Jurkat, Clone E6-1 (cell line): ENCODE results near the gene DPYD.

ENCODE experiments used
- DNase-seq: peaks from one replicate; pipeline ENCODE4 v3.0.0-alpha.2; 2011; ENCODE audit warnings: low read depth, low spot score
- H3K4me3 ChIP-seq: 2 replicates; pipeline ENCODE4 v1.5.1; 2011; ENCODE audit warnings: mild to moderate bottlenecking, low read length, control low read depth, moderate library complexity

DPYD gene

DNA sequence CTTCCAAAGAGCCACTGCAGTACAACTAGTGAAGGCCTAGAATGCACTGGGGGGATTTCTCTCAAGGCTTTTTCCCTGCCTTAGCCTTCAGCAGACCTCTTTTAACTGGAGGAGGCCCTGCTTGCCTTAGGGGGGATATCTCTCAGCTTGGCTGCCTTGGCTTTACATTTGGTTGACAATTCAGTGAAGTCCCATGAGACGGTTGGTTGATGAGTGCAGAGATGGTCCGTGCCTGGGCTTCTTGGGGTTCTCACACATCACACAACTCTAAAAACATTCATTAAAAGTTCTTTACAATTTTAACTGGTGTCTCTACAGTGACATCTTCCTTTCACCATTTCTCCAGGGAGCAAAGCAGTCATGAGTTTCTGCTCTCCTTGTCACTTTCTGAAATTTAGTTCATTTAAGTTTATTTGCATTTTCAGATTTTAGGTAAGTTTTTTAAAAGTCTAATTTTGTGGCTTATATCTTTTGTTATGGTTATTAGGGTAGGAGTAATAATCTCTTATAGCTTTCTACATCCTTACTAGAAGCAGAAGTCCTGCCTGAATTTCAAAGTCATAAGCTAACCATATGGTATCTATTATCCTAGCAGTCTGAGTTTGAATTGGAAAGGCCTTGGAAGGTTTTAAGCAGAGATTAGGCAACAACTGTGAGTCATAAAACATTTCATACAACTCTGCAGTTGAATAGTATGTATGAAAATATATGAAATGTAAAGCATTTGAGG, 487.6 kb downstream of the DPYD start:
- DNase-seq: no peak

DNA sequence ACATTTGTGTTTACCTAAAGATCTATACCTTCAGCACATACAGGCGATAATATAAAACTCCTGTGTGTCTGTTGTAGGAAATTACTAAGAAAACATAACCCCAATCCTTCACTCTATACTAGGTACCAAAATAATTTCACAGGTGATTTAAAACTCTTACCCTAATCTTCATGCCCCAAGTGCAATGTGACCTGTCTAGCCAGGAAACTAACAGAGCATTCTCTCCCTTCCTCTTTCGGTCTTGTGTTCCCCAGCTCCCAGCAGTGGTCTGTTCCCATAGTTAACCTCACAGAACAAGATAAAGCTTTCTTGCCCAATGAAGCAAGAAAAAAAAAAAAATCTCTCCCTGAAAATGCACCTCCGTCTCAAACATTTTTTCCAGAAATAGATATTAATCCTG, 493.5 kb downstream of the DPYD start:
- H3K4me3 ChIP-seq: no peak overlapping the region
- DNase-seq: no peak

More for the DNA sequence above, 487.6 kb downstream of the DPYD start:
- no peak overlapping the region for H3K4me3 ChIP-seq

DNA sequence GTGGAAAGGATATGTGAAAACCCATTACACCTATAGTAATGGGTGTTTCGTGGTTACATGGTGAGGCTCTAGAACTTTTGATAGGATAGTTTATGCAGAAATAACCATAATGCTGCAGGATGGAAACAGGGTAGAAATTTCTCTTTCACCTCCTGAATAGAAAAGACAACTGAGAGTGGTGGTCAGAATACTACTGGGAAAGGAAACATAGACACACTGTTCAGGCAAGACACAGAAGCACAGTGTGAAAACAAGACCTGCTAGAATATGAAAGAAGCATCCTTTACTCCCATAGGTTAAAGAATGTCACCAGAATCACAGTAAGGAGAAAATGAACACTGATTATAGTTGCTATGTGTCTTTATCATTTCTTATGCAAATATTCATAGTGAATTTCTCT, 496.6 kb downstream of the DPYD start:
- DNase-seq: no peak
- no peak overlapping the region for H3K4me3 ChIP-seq

DNA sequence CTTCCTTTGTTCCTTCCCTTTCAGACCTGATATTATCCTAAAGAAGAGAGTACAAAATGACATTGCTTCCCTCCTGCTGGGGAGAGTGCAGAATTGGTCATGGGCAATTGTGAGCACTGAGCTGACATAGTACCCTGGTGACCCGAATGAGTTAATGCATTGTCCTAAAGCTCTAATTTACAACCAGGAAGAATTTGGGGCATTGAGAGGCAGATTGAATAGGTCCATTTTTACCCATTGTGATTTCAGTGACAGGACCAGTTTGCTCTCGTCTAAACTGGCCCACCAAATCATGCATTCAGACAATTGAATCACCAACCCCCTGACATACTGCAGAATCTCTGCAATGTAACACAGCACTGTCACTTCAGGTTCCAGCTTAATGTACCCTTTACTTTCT, 497.4 kb downstream of the DPYD start:
- no peak for DNase-seq
- H3K4me3 ChIP-seq: no peak overlapping the region

DNA sequence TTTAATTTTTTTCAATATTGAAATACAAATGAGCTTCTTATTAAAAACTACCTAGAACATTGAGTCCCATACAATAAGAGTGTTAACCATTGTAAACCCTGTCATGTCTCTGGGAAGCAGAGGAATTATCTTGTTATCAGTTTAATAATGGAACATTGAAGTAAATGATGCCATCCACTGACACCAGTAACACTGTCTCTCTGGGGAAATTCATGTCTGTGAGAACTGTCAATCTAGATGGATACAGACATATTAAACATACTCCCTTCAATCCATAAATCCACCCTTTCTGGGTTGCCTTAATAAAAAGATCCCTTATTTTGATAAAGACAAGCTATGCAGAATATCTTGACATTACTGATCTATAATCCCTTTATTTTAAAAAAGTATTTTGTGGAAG, 503.2 kb downstream of the DPYD start:
- no peak for DNase-seq

DNA sequence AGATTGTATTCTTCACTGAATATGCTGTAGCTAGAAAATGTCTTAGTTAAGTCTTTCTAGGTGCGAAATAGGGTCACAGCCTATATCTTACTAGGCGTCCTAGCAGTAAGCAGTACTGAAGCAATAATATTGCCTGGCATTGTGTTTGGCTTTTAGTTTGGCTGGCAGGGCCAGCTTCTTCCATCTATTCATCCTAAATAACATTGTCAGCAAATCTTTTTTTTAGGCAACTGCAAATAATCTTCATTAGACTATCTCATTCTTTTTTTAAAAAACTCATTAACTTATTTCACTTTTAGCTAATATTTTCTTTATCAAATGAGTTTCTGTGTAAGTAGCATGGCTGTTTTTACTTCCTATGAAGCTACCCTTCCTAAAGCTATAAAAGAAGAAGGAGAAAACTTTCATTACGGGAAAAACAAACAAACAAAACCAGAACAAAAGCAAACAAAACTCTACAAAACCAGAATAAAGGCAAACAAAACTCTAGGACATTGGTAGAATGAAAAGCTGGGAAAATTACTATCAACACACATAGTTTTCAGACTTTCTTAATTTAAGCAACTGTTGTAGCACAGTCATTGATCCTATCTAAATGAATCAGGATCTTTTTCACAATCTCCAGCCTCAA, 506.0 kb downstream of the DPYD start:
- DNase-seq: no peak
- no peak overlapping the region for H3K4me3 ChIP-seq

More for the DNA sequence above, 503.2 kb downstream of the DPYD start:
- H3K4me3 ChIP-seq: no peak overlapping the region

DNA sequence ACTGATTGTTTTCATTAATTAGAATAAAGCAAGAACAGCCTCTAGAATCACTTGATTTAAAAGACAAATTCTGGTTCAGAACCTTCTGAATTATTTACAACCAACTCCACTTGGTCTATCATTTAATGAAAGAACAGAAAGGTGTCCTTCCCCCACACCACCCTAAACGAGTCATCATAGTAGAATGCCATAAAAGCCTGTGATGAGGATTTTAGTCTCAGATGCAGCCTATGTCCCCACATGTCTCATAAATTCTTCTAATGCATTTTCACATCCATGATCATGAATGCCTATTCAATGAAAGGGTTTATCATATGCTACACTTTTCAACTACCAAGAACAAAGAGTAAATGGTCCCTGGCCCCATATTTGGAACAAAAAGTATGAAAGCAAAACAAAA, 508.1 kb downstream of the DPYD start:
- DNase-seq: no peak
- H3K4me3 ChIP-seq: no peak overlapping the region

DNA sequence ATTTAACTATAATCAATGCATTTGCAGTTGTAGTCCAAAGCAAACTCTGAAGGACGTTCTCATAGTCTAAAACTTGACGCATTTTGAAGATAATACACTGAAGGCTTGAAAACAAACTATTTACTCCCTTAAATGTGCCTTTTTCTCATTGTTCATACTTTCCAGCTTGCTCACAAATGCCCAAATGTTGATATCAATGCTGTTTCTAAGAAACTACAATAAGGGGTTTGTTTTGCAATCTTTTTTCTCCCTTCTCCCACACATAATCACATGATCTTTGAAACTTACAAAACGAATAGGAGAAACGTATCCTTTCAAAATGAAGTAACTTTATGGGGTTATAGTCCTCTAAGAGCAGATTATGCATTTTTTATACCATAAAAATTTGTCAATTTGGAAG, 508.7 kb downstream of the DPYD start:
- DNase-seq: no peak
- no peak overlapping the region for H3K4me3 ChIP-seq

DNA sequence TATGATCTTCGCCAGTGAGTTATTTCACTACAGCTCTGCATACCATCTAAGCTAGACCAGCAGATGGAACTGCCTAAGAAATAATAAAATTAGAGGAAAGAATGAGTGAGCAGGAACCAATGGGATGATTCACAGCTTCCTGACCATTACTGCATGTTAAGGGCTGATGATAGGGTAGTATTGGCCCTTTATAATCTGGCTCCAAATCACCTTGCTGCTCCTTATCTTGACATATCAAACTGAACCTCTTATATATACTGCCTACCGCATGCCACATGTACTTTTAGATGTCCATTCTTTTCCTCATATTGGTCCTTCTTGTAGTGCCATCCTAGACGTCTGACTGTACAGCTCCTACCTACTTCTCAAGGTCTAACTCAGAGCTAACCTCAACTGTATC, 524.4 kb downstream of the DPYD start:
- no peak overlapping the region for H3K4me3 ChIP-seq
- no peak for DNase-seq

DNA sequence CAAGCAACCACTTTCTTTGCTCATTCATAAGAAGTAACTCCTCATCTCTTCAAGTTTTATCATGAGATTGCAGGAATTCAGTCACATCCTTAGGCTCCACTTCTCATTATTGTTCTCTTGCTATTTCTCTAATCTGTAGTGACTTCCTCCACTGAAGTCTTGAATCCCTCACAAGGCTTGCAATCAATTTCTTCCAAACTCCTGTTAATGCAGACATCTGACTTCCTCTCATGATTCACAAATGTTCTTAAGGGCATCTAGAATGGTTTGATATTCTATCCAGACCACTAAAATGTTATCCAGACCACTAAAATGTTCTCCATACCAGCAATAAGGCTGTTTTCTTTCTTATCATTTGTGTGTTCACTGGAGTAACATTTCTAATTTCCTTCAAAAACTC, 528.1 kb downstream of the DPYD start:
- DNase-seq: no peak
- H3K4me3 ChIP-seq: no peak overlapping the region

DNA sequence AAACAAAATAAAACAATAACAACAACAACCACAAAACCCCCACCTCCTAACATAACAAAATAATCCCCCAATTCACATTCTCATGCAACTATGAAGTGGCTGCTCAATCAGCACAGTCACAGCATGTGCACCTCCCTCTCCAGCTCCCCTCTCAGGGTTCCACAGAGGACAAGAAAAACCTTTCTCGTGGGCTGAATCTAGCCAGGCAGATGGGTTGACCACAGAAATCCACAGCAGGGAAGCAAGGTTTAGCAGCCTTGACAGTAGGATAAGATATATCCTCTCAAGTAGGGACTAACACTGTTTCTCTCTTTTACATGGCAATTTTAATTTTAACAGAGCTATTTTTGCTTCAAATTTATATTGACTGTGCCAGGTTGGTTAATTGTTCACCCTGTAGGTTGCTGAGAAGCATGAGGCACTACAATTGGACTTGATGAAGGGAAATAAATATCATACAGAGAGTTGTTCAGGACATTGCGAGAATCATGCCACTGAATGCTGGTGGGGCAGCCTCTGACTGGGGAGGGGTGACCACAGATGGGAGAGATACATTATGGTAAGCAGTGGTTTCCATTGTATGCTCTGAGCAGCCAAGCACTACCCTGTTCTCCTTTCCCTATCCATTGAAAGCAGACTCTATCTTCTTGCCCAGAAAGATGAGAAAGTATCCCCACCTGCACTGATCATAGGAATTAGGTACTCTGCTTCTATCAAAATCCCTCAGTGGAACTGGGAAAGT, 535.1 kb downstream of the DPYD start:
- no peak for DNase-seq
- no peak overlapping the region for H3K4me3 ChIP-seq

DNA sequence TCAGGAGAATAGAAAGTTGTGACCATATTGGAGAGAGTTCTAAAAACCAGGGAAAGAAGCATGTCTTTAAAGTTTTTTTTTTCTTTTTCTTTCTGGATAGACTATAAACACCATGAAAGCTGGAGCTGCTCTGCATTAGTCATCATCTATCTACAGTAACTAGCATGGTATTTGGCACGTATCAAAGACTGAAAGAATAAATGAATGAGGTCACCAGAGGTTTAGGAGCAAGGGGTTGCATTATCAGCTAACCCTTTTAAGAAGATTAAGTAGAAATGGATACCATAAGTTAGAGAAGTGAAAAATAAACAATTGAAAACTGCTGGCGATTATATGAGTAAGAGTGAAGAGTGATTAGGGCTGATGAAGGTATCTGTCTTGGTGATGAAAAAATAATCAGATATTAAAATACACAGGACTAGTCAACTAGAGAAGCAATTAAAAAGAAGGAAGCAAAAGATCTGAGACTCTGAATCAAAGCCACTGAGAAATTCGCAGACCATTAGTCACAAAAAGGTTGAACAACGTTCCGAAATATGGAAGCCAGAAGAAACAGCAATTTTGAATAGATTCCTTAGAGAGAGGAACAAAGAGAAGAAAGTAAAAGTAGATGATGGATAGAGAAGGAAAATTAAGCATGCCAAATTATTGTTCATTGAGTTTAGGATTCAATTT, 536.4 kb downstream of the DPYD start:
- no peak for DNase-seq

DNA sequence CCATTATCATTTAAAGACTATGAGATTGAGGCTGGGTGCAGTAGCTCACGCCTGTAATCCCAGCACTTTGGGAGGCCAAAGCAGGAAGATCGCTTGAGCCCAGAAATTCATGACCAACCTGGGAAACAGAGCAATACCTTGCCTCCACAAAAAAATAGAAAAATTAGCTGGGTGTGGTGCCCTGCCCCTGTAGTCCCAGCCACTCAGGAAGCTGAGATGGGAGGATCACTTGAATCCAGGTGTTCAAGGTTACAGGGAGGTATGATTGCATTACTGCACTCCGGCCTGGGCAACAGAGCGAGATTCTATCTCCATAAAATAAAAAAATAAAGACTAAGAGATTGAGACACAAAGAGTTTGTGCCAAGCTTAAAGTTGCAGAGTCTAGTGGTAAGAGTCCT, 537.0 kb downstream of the DPYD start:
- DNase-seq: no peak
- no peak overlapping the region for H3K4me3 ChIP-seq

More for the DNA sequence above, 536.4 kb downstream of the DPYD start:
- no peak overlapping the region for H3K4me3 ChIP-seq

DNA sequence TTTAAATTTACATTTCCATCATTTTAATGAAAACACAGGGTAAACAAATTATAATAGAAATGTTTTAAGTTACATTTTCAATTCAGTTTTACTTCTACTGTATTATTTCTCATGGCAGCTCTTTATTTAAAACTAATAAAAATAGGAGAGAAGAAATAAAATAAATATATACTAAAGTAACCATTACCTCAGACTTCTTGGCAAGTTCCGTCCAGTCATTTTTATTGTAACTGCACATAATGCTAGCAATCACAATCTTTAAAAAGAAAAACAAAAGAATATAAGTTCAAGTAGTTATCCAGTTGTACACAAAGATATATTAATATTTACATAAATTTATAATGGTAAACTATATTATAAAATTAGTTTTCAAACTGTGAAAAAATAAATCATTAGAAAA, 538.6 kb downstream of the DPYD start:
- H3K4me3 ChIP-seq: no peak overlapping the region
- no peak for DNase-seq

DNA sequence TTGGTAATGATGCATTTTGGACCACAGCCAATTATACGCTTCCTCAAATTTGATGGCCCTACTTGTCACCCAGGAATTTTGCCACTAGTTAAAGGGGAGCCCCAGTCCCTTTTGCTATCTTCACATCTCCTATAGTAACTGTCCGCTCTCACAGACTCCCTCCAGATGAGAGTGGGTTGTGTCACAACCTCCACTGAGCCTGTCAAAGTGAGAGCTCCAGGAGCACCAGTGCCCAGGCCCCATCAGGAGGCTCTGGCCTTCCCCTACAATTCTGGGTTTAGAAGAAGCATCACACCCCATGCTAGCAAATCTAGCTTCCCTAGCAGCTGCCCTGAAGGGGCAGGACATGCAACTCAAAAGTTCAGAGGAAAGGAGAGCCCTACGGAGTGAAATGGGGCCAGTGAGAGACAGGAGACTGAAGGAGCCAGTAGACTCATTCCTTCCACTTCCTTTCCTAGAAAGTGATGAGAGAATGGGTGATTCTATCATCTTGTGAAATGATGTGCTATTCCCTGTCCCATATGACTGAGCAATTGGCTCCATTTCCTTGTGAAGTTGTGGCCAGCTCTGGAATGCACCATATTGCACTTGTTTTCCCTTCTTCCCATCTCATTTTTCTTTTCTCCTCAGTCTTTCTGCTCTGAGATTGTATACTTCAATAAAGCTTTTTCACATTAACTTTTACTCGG, 541.3 kb downstream of the DPYD start:
- DNase-seq: no peak
- no peak overlapping the region for H3K4me3 ChIP-seq

DNA sequence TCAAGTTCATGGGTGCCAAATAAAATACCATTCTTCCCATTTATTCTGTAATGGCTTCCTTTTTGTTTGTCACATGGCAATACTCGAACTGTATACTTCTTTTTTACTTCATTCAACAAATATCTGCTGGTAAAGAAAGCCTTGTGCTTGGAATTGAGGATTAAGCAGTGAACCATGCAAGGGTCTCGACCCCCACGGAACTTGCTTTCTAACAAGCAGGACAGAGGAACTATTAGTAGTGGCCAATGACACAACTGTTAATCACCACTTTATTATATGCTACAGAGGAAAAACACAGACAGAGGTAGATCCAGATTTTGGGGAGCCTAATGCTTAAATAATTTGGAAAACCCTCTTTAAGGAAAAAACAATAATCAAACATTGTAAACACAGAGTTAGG, 542.2 kb downstream of the DPYD start:
- H3K4me3 ChIP-seq: no peak overlapping the region
- DNase-seq: no peak

DNA sequence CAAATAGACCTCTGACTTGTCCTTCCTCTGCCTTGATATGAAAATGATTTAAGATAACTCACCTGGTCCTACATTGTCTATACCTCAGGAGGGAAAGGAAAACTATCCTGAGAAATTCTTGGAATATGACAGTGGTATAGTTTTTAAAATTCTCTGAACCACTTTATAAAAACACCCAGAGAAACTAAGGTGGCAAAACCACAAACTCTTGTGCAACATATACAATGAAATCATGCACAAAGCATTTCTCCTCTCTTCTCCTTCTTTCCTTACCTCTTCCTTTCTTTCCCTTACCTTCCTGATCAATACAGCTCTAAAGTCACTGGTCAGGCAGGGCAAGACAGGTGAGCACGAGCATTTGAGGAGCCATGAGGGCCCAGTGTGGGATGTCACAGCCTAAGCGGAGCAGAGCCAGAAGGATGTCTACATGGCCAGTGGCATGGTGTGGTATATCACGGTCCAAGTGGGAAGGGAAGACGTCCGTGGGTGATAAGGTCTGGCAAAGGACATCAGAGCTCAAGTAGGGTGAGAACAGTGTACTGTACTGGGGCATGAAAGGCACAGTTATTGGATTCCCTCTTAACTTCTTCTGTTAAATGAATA, 543.3 kb downstream of the DPYD start:
- no peak overlapping the region for H3K4me3 ChIP-seq

DNA sequence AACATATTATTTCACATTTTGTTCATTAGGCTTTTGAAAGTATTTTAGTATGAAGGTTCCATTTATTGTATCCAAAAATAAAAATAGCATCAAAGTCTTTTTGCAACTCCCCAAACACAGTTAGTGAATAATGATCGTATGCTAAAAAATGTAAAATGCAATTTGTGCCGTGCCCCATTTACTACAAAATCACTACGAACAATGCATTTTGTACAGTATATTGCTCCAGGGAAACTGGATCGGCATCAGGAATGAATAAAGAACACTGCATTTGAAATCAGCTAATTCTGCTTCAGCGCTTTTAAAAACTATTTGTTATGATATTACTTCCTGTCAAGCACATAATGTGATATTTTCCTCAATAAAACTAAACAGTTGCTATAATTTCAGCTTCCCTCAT, 547.8 kb downstream of the DPYD start:
- no peak for DNase-seq
- H3K4me3 ChIP-seq: no peak overlapping the region

More for the DNA sequence above, 543.3 kb downstream of the DPYD start:
- DNase-seq: no peak

DNA sequence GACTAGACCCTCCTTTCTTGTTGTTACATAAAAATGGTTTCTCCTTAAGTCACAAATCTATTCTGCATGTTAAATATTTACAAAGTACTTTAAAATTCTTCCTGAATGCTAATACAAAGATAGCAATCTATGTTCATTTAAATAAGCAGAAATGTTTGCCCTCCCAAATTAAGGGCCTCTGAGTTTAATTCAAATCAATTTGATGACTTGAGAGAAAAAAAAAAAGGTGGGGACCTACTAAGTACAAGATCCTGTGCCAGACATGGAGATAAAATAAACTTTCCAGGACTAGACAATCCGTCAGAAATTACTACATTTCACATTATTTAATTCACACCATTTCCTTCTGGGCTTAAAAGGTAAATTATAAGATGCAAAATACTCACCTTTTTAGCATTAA, 548.3 kb downstream of the DPYD start:
- DNase-seq: no peak
- no peak overlapping the region for H3K4me3 ChIP-seq
